Measurements from ENCODE around the gene SVOP.
"Not testable (repeated sequence)": the region's sequence is repeated elsewhere in the genome, so short reads cannot be mapped to it uniquely, and the experiment has no call there.

The SVOP gene

GRCh38 chr12:109009766-109010165 lies 11.1 kb downstream of the SVOP start:
- WGBS, 2 experiments = 92 to 96% methylated on average over 1 of the region's 1 CpG
- Histone ChIP-seq H3K4me3 (ENCODE audit: insufficient read depth, low read depth, low read length) (no peak overlapping the region), H3K9me3 (ENCODE audit: control insufficient read depth, low read length) (no peaks in the 10 kb centered on the region), H3K27me3 (ENCODE audit: control insufficient read depth, insufficient read depth, low read length, poor library complexity, severe bottlenecking) (no peaks in the 10 kb centered on the region), H3K4me1 (ENCODE audit: control insufficient read depth, insufficient read depth, low read length) (no peaks in the 10 kb centered on the region), H3K36me3 (ENCODE audit: control insufficient read depth, insufficient read depth, low read length) (no peaks in the 10 kb centered on the region), H3K27ac (ENCODE audit: insufficient read depth, low read depth, low read length, poor library complexity, severe bottlenecking) (no peak overlapping the region)

DNA sequence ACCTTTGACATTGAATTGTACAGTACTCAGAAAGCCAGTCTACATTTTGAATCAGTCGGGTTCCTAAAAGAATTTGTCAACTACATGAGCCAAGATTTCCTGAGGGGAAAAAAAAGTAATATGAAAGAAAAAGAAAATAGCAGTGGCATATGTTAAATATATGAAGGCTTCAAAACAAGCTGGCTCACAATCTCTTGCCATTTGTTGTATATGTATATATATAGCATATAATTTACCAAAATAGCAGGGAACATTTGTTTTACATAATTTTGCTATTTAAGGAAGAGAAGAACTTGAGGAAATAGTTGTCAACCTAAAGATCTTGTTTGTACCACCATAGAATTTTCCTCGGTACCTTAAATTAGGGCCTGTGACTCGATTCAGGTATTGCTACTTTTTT lies 16.9 kb downstream of the SVOP start:
- H3K27me3 ChIP-seq (ENCODE audit: control insufficient read depth, insufficient read depth, low read length, poor library complexity, severe bottlenecking) = no peaks in the 10 kb centered on the region
- H3K36me3 ChIP-seq (ENCODE audit: control insufficient read depth, insufficient read depth, low read length) = no peaks in the 10 kb centered on the region
- H3K4me1 ChIP-seq (ENCODE audit: control insufficient read depth, insufficient read depth, low read length) = no peaks in the 10 kb centered on the region
- no peaks in the 10 kb centered on the region for H3K9me3 ChIP-seq (ENCODE audit: control insufficient read depth, low read length)
- 93 to 95% methylated on average over 3 of the region's 3 CpGs for WGBS, 2 experiments
- H3K4me3 ChIP-seq (ENCODE audit: insufficient read depth, low read depth, low read length) = no peak overlapping the region
- no peak overlapping the region for H3K27ac ChIP-seq (ENCODE audit: insufficient read depth, low read depth, low read length, poor library complexity, severe bottlenecking)

- Histone ChIP-seq H3K27me3 (ENCODE audit: control insufficient read depth, insufficient read depth, low read length, poor library complexity, severe bottlenecking) (no peaks in the 10 kb centered on the region), H3K9me3 (ENCODE audit: control insufficient read depth, low read length) (no peaks in the 10 kb centered on the region), H3K4me1 (ENCODE audit: control insufficient read depth, insufficient read depth, low read length) (no peaks in the 10 kb centered on the region), H3K27ac (ENCODE audit: insufficient read depth, low read depth, low read length, poor library complexity, severe bottlenecking) (no peak overlapping the region), H3K36me3 (ENCODE audit: control insufficient read depth, insufficient read depth, low read length) (no peaks in the 10 kb centered on the region), H3K4me3 (ENCODE audit: insufficient read depth, low read depth, low read length) (no peak overlapping the region)
- WGBS, 2 experiments = 89% methylated on average over 6 of the region's 6 CpGs
Measured at GRCh38 chr12:108996320-108996719, 24.5 kb downstream of the SVOP start.

GRCh38 chr12:108995370-108995992 lies 25.4 kb downstream of the SVOP start:
- Histone ChIP-seq H3K36me3 (ENCODE audit: control insufficient read depth, insufficient read depth, low read length) (no peaks in the 10 kb centered on the region), H3K27me3 (ENCODE audit: control insufficient read depth, insufficient read depth, low read length, poor library complexity, severe bottlenecking) (no peaks in the 10 kb centered on the region), H3K4me3 (ENCODE audit: insufficient read depth, low read depth, low read length) (no peak overlapping the region), H3K27ac (ENCODE audit: insufficient read depth, low read depth, low read length, poor library complexity, severe bottlenecking) (no peak overlapping the region), H3K9me3 (ENCODE audit: control insufficient read depth, low read length) (no peaks in the 10 kb centered on the region), H3K4me1 (ENCODE audit: control insufficient read depth, insufficient read depth, low read length) (no peaks in the 10 kb centered on the region)
- 88 to 94% methylated on average over 6 of the region's 6 CpGs for WGBS, 2 experiments

DNA sequence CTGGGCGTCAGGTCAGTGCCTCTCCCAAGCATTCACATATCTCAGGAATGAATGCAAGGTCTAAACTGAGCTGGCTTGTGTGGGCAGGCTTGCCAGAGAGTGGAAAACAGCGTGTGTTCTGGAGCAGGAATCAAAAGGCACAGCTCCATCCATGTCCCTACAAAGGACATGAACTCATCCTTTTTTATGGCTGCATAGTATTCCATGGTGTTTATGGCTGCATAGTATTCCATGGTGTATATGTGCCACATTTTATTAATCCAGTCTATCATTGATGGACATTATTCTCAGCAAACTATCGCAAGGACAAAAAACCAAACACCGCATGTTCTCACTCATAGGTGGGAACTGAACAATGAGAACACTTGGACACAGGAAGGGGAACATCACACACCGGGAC lies 30.8 kb downstream of the SVOP start:
- H3K4me1 ChIP-seq (ENCODE audit: control insufficient read depth, insufficient read depth, low read length); H3K36me3 ChIP-seq (ENCODE audit: control insufficient read depth, insufficient read depth, low read length); H3K9me3 ChIP-seq (ENCODE audit: control insufficient read depth, low read length); H3K27ac ChIP-seq (ENCODE audit: insufficient read depth, low read depth, low read length, poor library complexity, severe bottlenecking); H3K27me3 ChIP-seq (ENCODE audit: control insufficient read depth, insufficient read depth, low read length, poor library complexity, severe bottlenecking); H3K4me3 ChIP-seq (ENCODE audit: insufficient read depth, low read depth, low read length): not testable (repeated sequence)
- 57 to 59% methylated on average over 3 to 5 of the region's 5 CpGs for WGBS, 2 experiments

DNA sequence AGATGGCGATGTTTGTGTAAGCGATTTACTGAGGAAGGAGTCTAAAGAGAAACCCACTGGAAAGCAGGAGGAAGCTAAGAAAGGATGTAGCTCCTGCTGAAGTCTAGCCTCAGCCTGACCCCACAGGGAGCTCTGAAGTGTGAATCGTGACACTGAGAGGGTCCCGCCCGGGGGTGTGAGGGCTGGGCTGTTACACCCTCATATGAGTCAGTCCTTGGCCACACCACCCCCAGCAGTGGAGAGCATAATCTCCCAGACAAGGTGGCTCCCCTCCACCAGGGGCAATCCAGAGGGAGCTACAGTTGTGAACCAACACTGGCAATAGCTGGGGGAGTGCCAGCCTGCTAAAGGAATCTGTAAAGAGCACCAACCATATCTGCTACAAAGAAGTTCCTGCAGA lies 31.5 kb downstream of the SVOP start:
- Histone ChIP-seq H3K4me3 (ENCODE audit: insufficient read depth, low read depth, low read length) (no peak overlapping the region), H3K27ac (ENCODE audit: insufficient read depth, low read depth, low read length, poor library complexity, severe bottlenecking) (no peak overlapping the region), H3K36me3 (ENCODE audit: control insufficient read depth, insufficient read depth, low read length) (no peaks in the 10 kb centered on the region), H3K27me3 (ENCODE audit: control insufficient read depth, insufficient read depth, low read length, poor library complexity, severe bottlenecking) (no peaks in the 10 kb centered on the region), H3K4me1 (ENCODE audit: control insufficient read depth, insufficient read depth, low read length) (no peaks in the 10 kb centered on the region), H3K9me3 (ENCODE audit: control insufficient read depth, low read length) (no peaks in the 10 kb centered on the region)
- 55 to 60% methylated on average over 5 of the region's 5 CpGs for WGBS, 2 experiments

GRCh38 chr12:108985750-108986149 lies 35.1 kb downstream of the SVOP start:
- Histone ChIP-seq H3K9me3 (ENCODE audit: control insufficient read depth, low read length) (no peaks in the 10 kb centered on the region), H3K36me3 (ENCODE audit: control insufficient read depth, insufficient read depth, low read length) (no peaks in the 10 kb centered on the region), H3K27ac (ENCODE audit: insufficient read depth, low read depth, low read length, poor library complexity, severe bottlenecking) (no peak overlapping the region), H3K4me3 (ENCODE audit: insufficient read depth, low read depth, low read length) (no peak overlapping the region), H3K27me3 (ENCODE audit: control insufficient read depth, insufficient read depth, low read length, poor library complexity, severe bottlenecking) (no peaks in the 10 kb centered on the region), H3K4me1 (ENCODE audit: control insufficient read depth, insufficient read depth, low read length) (no peaks in the 10 kb centered on the region)
- 73 to 75% methylated on average over 2 of the region's 2 CpGs for WGBS, 2 experiments

- H3K9me3 ChIP-seq (ENCODE audit: control insufficient read depth, low read length) = no peaks in the 10 kb centered on the region
- 95 to 96% methylated on average over 1 of the region's 1 CpG for WGBS, 2 experiments
- no peaks in the 10 kb centered on the region for H3K4me1 ChIP-seq (ENCODE audit: control insufficient read depth, insufficient read depth, low read length)
- no peaks in the 10 kb centered on the region for H3K36me3 ChIP-seq (ENCODE audit: control insufficient read depth, insufficient read depth, low read length)
- H3K27ac ChIP-seq (ENCODE audit: insufficient read depth, low read depth, low read length, poor library complexity, severe bottlenecking) = no peak overlapping the region
- H3K27me3 ChIP-seq (ENCODE audit: control insufficient read depth, insufficient read depth, low read length, poor library complexity, severe bottlenecking) = no peaks in the 10 kb centered on the region
- no peak overlapping the region for H3K4me3 ChIP-seq (ENCODE audit: insufficient read depth, low read depth, low read length)
Measured at GRCh38 chr12:108983227-108983626, 37.6 kb downstream of the SVOP start.

DNA sequence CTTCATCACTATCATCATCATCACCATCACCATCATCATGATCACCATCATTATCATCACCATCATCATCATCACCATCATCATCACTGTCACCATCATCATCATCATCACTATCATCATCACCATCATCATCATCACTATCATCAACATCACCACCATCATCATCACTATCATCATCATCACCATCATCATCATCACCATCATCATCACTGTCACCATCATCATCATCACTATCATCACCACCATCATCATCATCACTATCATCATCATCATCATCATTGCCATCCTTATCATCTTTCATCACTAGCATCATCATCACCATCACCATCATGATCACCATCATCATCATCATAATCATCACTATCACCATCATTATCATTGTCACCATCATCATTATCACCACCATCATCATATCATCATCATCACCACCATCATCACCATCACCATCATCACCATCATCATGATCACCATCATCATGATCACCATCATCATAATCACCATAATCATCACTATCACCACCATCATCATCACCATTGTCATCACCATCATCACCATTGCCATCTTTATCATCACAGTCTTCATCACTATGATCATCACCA lies 38.1 kb downstream of the SVOP start:
- Histone ChIP-seq H3K27me3 (ENCODE audit: control insufficient read depth, insufficient read depth, low read length, poor library complexity, severe bottlenecking) (no peaks in the 10 kb centered on the region), H3K9me3 (ENCODE audit: control insufficient read depth, low read length) (no peaks in the 10 kb centered on the region), H3K36me3 (ENCODE audit: control insufficient read depth, insufficient read depth, low read length) (no peaks in the 10 kb centered on the region), H3K4me3 (ENCODE audit: insufficient read depth, low read depth, low read length) (no peak overlapping the region), H3K4me1 (ENCODE audit: control insufficient read depth, insufficient read depth, low read length) (no peaks in the 10 kb centered on the region), H3K27ac (ENCODE audit: insufficient read depth, low read depth, low read length, poor library complexity, severe bottlenecking) (no peak overlapping the region)

DNA sequence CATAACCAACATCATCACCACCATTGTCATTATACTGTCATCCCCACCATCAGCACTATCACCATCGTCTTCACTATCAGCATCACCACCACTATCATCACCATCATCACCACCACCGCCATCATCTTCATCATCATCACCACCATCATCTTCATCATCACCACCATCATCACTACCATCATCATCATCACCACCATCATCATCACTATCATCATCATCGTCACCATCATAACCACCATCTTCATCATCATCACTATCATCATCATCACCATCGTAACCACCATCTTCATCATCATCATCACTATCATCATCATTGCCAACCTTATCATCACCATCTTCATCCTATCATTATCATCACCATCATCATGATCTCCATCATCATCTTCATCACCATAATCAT lies 39.0 kb downstream of the SVOP start:
- H3K4me1 ChIP-seq (ENCODE audit: control insufficient read depth, insufficient read depth, low read length) = no peaks in the 10 kb centered on the region
- no peak overlapping the region for H3K4me3 ChIP-seq (ENCODE audit: insufficient read depth, low read depth, low read length)
- H3K36me3 ChIP-seq (ENCODE audit: control insufficient read depth, insufficient read depth, low read length) = no peaks in the 10 kb centered on the region
- H3K27me3 ChIP-seq (ENCODE audit: control insufficient read depth, insufficient read depth, low read length, poor library complexity, severe bottlenecking) = no peaks in the 10 kb centered on the region
- 68 to 70% methylated on average over 4 of the region's 4 CpGs for WGBS, 2 experiments
- H3K9me3 ChIP-seq (ENCODE audit: control insufficient read depth, low read length) = no peaks in the 10 kb centered on the region
- no peak overlapping the region for H3K27ac ChIP-seq (ENCODE audit: insufficient read depth, low read depth, low read length, poor library complexity, severe bottlenecking)

All from ectodermal cell (in vitro differentiated cells).